Activated T-helper 1 cell treated with Interleukin-2 at 50 U/mL for 16 hours (primary cell): Measurements from ENCODE around the gene ARHGAP25.
A peak's percentile ranks its signal among the peaks of the same experiment; 100 is the strongest.

ENCODE experiments used
- DNase-seq: peaks from one replicate; pipeline ENCODE4 v3.0.0-alpha.2; 2020; ENCODE audit warnings: low read depth

The ARHGAP25 gene

GRCh38 chr2:68767996-68768395 lies 33.4 kb downstream of the ARHGAP25 start:
- no peak for DNase-seq

- no peak for DNase-seq
Observed at GRCh38 chr2:68768461-68768860, 33.9 kb downstream of the ARHGAP25 start.

- DNase-seq = no peak
Observed at GRCh38 chr2:68768951-68769350, 34.3 kb downstream of the ARHGAP25 start.

GRCh38 chr2:68769586-68770270 lies 35.1 kb downstream of the ARHGAP25 start:
- DNase-seq = no peak

- no peak for DNase-seq
Observed at GRCh38 chr2:68770271-68771111, 35.9 kb downstream of the ARHGAP25 start.

GRCh38 chr2:68771211-68771751 lies 36.7 kb downstream of the ARHGAP25 start:
- no peak for DNase-seq

GRCh38 chr2:68772109-68772508 lies 37.5 kb downstream of the ARHGAP25 start:
- DNase-seq = no peak

- peak; percentile 29 for DNase-seq
Observed at GRCh38 chr2:68774569-68775271, 40.1 kb downstream of the ARHGAP25 start.

GRCh38 chr2:68775272-68775842 lies 40.7 kb downstream of the ARHGAP25 start:
- DNase-seq = no peak

GRCh38 chr2:68776124-68776523 lies 41.5 kb downstream of the ARHGAP25 start:
- no peak for DNase-seq

- DNase-seq = no peak
Observed at GRCh38 chr2:68779595-68779994, 45.0 kb downstream of the ARHGAP25 start.

- DNase-seq = no peak
Observed at GRCh38 chr2:68784188-68784587, 49.6 kb downstream of the ARHGAP25 start.

GRCh38 chr2:68784915-68785314 lies 50.3 kb downstream of the ARHGAP25 start:
- no peak for DNase-seq

- no peak for DNase-seq
Observed at GRCh38 chr2:68787356-68787755, 52.7 kb downstream of the ARHGAP25 start.

- DNase-seq = no peak
Observed at GRCh38 chr2:68789603-68790002, 55.0 kb downstream of the ARHGAP25 start.

- DNase-seq = no peak
Observed at GRCh38 chr2:68790600-68790999, 56.0 kb downstream of the ARHGAP25 start.

GRCh38 chr2:68791914-68792313 lies 57.3 kb downstream of the ARHGAP25 start:
- DNase-seq = no peak

- DNase-seq = no peak
Observed at GRCh38 chr2:68792751-68793150, 58.1 kb downstream of the ARHGAP25 start.

- DNase-seq = no peak
Observed at GRCh38 chr2:68796295-68796905, 61.8 kb downstream of the ARHGAP25 start.

- no peak for DNase-seq
Observed at GRCh38 chr2:68798569-68798968, 64.0 kb downstream of the ARHGAP25 start.

- no peak for DNase-seq
Observed at GRCh38 chr2:68799140-68800026, 64.8 kb downstream of the ARHGAP25 start.
